HG03097 (cell line): ENCODE data around the gene PCDHGA3.
"Not testable (repeated sequence)": the region's sequence is repeated elsewhere in the genome, so short reads cannot be mapped to it uniquely, and the experiment has no call there.

ENCODE experiments used
- ATAC-seq: cut with Tn5 transposase; IDR thresholded peaks from one replicate; pipeline ENCODE4 v1.9.1; 2021; ENCODE audit not compliant: unreplicated experiment, low FRiP score

PCDHGA3 gene

GRCh38 chr5:141345327-141345726 is 1.7 kb downstream of the PCDHGA3 start:
- no peak for ATAC-seq

GRCh38 chr5:141346017-141346416 is 2.4 kb downstream of the PCDHGA3 start:
- not testable (repeated sequence) for ATAC-seq

GRCh38 chr5:141349917-141350619 is 6.4 kb downstream of the PCDHGA3 start, which contains the start of gene PCDHGB1:
Gene PCDHGB1 (plus strand): TSS chr5:141350099. CDS start chr5:141350261, 162 bp downstream.
- no peak for ATAC-seq

- ATAC-seq: no peak
Observed at GRCh38 chr5:141351591-141351990, 8.0 kb downstream of the PCDHGA3 start.

GRCh38 chr5:141354900-141355469 is 11.4 kb downstream of the PCDHGA3 start, which contains the start of gene PCDHGA4:
Gene PCDHGA4 (plus strand): TSS chr5:141355021. CDS start chr5:141355108, 87 bp downstream.
- ATAC-seq: no peak

GRCh38 chr5:141355641-141356040 is 12.0 kb downstream of the PCDHGA3 start:
- ATAC-seq: no peak

- ATAC-seq: no peak
Observed at GRCh38 chr5:141356133-141356532, 12.5 kb downstream of the PCDHGA3 start.

GRCh38 chr5:141356950-141357349 is 13.3 kb downstream of the PCDHGA3 start:
- no peak for ATAC-seq

- ATAC-seq: no peak
Observed at GRCh38 chr5:141359790-141360426, 16.3 kb downstream of the PCDHGA3 start, which contains the start of gene PCDHGB2. Gene PCDHGB2 (plus strand): TSS chr5:141359994. CDS start chr5:141360136, 142 bp downstream.

- no peak for ATAC-seq
Observed at GRCh38 chr5:141360685-141361084, 17.1 kb downstream of the PCDHGA3 start.

- ATAC-seq: no peak
Observed at GRCh38 chr5:141362719-141363118, 19.1 kb downstream of the PCDHGA3 start.

- no peak for ATAC-seq
Observed at GRCh38 chr5:141363952-141364660, 20.5 kb downstream of the PCDHGA3 start, which contains the start of gene PCDHGA5. Gene PCDHGA5 (plus strand): TSS chr5:141364162. CDS start chr5:141364331, 169 bp downstream.

GRCh38 chr5:141366016-141366896 is 22.6 kb downstream of the PCDHGA3 start:
- ATAC-seq: no peak

- peak; percentile 68 for ATAC-seq
Observed at GRCh38 chr5:141369994-141370848, 26.6 kb downstream of the PCDHGA3 start, which contains the start of gene PCDHGB3. Gene PCDHGB3 (plus strand): TSS chr5:141370242. CDS start chr5:141370395, 153 bp downstream.

GRCh38 chr5:141371572-141372475 is 28.2 kb downstream of the PCDHGA3 start:
- no peak for ATAC-seq

GRCh38 chr5:141373673-141374317 is 30.2 kb downstream of the PCDHGA3 start, which contains the start of gene PCDHGA6:
Gene PCDHGA6 (plus strand): TSS chr5:141373891. CDS start chr5:141374084, 193 bp downstream.
- no peak for ATAC-seq

- ATAC-seq: no peak
Observed at GRCh38 chr5:141374627-141375026, 31.0 kb downstream of the PCDHGA3 start.
